ENCODE measurements around the gene HS6ST1. TPM values are rescaled to one million over a fixed set of nuclear protein-coding genes. Genes with fewer than 3 reads are reported as not detected.

HS6ST1 gene
- total RNA-seq, result 1 to 10 TPM; 7.7 to 9.4 TPM

DNA sequence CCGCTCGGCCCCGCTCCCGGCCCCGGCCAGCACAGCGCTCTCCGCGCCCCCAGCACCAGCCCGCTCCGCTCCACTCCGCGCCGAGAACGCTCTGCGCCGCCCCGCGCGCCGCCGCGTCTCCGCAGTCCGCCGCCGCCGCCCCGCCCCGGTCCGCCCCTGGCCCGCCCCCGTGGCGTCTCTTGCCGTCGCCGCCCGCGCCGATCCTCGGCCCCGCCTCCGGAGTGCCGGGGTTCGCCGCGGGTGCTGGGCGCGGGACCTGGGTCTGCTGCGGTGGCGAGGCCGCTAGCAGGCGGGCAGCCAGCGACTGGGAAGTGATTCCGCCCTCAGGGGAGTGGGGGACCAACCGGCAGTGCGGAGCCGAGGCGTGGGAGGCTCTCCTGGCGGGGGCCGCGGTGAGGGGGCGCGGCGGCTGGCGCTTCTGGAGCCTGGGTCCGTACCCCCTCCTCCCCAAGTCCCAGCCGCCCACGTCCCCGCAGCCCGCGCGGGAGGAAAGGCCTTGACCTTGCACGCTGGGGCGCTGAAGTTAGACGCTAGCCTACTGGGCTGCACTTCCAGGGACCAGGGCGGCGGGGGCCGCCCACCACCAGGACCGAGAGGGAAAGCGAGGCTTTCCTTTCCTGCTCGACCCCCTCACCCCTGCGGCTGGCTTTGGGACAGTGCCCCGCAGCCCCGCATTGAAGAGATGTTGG lies at the start of gene HS6ST1:
HS6ST1 (minus strand) TSS at position 93 of the 689 bp plus-strand sequence. CDS start 305 bp downstream, outside the sequence.

Other genes starting within 250 kb of the HS6ST1 start
- gene UGGT1, start 227.7 kb downstream of the HS6ST1 start, total RNA-seq, result 10 to 100 TPM; 58.0 to 61.2 TPM